HG03066 (cell line): Measurements from ENCODE around the gene MAST4.

ENCODE experiments used
- ATAC-seq: cut with Tn5 transposase; IDR thresholded peaks from one replicate; pipeline ENCODE4 v1.9.1; 2021; ENCODE audit warnings: low read depth; ENCODE audit not compliant: unreplicated experiment

The MAST4 gene

GRCh38 chr5:67140413-67140812 is 544.2 kb downstream of the MAST4 start:
- no peak for ATAC-seq

DNA sequence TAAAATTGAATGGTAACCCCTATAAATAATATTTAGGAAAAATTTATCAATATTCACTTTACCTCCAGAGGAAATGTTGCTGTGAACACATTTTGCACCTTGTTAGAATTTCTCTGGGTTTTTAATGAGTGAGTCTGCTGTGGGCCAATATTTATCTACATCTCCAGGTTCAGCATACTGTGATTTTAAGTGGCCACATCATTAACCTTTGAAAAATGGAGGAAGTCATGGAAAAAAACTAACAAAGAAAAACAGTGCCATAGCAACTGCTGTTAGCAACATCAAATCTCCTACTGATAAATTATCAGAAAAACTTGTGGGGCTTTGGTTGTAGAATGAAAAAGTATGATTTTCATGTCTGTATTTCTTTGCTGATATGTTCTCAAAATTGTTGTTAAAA is 545.5 kb downstream of the MAST4 start:
- no peak for ATAC-seq

DNA sequence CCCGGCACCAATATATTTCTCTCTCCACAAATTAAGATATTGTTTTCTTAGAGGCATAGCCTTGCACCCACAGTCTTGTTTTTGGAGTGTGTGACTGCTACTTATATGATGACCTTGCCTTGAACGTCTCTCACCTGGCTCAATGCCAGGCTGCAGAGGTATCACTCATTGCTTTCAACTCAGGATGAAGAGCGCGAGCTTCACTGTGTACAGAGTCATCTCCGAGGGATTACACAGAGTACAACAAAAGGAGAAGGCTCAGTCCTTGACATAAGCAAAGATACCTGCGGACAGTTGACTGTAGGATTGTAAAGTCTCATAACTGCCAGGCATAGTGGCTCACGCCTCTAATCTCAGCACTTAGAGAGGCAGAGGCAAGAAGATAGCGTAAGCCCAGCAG is 546.6 kb downstream of the MAST4 start:
- ATAC-seq: no peak

DNA sequence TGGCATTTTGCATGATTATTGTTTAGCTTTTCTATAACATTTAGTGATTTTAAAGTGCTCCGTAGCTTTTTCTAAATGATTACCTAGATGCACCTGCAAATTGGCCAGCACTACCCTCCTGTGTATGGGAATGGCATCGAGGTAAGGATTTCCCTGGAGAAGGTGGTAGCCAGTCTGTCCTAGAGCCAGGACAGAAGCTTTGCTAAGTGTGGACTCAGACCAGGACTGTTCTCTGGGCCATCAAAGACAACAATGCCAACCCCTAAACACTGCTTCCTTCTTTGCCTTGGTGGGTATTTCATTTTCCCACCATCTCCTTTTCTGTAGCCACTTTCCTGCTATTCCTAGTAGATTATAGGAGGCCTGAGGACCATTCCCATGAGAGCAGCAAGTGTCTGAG is 547.4 kb downstream of the MAST4 start:
- no peak for ATAC-seq

- ATAC-seq: no peak
These were observed 548.0 kb downstream of the MAST4 start for GRCh38 chr5:67144183-67144639.

DNA sequence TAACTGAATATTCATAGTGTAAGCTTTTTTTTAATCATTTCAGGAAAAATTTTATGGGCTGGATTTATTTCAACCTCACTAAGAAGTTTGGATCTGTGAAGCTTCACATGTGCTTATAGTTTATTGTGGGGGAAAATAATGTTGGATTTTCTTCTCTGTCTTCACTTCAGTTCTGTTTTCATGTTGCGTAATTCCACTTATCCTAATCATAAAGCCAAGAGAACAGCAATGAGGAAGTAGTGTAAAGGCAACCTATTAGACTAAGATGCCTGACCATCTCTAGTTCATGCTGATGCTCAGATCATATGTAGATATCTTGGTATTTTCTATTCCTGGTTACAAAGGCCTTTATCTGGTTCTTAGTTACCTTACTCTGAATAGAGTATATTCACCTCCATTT is 550.4 kb downstream of the MAST4 start:
- no peak for ATAC-seq

DNA sequence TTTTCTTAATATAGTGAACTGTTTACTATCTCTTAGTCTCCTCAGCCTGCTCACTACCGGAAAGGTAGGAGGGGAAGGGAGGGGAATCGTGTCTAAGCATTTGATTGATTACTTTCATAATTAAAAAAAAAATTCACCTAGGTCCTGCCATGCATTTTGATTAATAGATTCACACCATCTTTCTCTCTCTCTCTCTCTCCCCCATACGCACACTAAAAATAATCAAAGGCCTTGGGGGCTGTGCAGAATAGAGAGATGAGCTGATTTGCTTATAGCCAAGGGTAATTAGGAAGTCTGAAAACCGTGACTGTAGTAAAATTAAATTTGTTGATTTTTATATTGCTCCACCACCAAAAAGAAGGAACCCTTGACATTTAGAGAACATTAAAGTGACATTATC is 550.8 kb downstream of the MAST4 start:
- no peak for ATAC-seq

GRCh38 chr5:67147760-67148159 is 551.6 kb downstream of the MAST4 start:
- ATAC-seq: no peak

- ATAC-seq: no peak
These were observed 553.1 kb downstream of the MAST4 start for GRCh38 chr5:67149057-67149950.

GRCh38 chr5:67149951-67150523 is 553.8 kb downstream of the MAST4 start:
- ATAC-seq: no peak

GRCh38 chr5:67152400-67152799 is 556.2 kb downstream of the MAST4 start:
- no peak for ATAC-seq

- no peak for ATAC-seq
These were observed 557.1 kb downstream of the MAST4 start for GRCh38 chr5:67153292-67153691.

DNA sequence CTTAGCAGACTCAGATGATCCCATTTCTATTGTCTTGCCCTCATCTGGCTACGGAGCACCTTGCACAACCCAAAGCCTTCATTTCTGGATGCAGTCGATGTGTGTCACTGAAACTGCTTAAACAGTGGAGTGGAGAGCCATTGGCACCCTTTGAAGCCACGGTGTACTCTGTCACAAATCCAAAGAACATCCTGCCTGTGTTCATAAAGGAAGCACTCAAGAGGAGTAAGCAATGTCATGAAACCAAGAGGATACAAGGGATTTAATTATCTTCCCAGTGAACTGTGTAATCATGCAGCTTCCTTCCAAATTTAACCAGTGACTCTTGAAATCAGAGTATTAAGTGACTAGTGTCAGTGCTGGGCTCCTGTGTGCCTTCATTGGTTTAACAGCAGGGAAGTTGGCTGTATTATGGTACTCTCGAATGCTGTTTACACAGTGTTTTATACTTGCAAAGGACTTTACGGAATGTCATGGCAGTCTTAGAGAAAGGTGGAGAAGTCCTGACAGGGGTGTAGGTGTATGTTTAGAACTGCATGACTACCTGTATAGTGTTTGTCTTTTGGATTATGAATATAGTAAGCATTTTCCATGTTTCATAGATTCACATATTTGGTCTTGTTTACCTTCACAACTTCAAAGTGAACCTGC is 558.5 kb downstream of the MAST4 start:
- ATAC-seq: no peak

- no peak for ATAC-seq
These were observed 560.9 kb downstream of the MAST4 start for GRCh38 chr5:67156976-67157583.

- no peak for ATAC-seq
These were observed 564.1 kb downstream of the MAST4 start for GRCh38 chr5:67160272-67160671.

- ATAC-seq: no peak
These were observed 564.8 kb downstream of the MAST4 start for GRCh38 chr5:67160985-67161384.

GRCh38 chr5:67161767-67162166 is 565.6 kb downstream of the MAST4 start:
- no peak for ATAC-seq

DNA sequence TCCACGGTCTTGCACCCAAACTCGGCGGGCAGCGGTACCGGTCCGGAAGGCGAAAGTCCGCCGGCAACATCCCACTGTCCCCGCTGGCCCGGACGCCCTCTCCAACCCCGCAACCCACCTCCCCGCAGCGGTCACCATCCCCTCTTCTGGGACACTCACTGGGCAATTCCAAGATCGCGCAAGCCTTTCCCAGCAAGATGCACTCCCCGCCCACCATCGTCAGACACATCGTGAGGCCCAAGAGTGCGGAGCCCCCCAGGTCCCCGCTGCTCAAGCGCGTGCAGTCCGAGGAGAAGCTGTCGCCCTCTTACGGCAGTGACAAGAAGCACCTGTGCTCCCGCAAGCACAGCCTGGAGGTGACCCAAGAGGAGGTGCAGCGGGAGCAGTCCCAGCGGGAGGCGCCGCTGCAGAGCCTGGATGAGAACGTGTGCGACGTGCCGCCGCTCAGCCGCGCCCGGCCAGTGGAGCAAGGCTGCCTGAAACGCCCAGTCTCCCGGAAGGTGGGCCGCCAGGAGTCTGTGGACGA is 567.1 kb downstream of the MAST4 start:
- no peak for ATAC-seq

DNA sequence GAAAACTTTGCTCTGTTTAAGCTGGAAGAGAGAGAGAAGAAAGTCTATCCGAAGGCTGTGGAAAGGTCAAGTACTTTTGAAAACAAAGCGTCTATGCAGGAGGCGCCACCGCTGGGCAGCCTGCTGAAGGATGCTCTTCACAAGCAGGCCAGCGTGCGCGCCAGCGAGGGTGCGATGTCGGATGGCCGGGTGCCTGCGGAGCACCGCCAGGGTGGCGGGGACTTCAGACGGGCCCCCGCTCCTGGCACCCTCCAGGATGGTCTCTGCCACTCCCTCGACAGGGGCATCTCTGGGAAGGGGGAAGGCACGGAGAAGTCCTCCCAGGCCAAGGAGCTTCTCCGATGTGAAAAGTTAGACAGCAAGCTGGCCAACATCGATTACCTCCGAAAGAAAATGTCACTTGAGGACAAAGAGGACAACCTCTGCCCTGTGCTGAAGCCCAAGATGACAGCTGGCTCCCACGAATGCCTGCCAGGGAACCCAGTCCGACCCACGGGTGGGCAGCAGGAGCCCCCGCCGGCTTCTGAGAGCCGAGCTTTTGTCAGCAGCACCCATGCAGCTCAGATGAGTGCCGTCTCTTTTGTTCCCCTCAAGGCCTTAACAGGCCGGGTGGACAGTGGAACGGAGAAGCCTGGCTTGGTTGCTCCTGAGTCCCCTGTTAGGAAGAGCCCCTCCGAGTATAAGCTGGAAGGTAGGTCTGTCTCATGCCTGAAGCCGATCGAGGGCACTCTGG is 567.8 kb downstream of the MAST4 start:
- ATAC-seq: no peak

DNA sequence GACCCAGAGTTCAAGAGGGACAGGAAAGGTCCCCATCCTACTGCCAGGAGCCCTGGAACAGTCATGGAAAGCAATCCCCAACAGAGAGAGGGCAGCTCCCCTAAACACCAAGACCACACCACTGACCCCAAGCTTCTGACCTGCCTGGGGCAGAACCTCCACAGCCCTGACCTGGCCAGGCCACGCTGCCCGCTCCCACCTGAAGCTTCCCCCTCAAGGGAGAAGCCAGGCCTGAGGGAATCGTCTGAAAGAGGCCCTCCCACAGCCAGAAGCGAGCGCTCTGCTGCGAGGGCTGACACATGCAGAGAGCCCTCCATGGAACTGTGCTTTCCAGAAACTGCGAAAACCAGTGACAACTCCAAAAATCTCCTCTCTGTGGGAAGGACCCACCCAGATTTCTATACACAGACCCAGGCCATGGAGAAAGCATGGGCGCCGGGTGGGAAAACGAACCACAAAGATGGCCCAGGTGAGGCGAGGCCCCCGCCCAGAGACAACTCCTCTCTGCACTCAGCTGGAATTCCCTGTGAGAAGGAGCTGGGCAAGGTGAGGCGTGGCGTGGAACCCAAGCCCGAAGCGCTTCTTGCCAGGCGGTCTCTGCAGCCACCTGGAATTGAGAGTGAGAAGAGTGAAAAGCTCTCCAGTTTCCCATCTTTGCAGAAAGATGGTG is 568.8 kb downstream of the MAST4 start:
- ATAC-seq: no peak
